ENCODE measurements around the gene GPI. TPM values are rescaled to one million over a fixed set of nuclear protein-coding genes. Genes with fewer than 3 reads are reported as not detected.
"Not testable (repeated sequence)": the region's sequence is repeated elsewhere in the genome, so short reads cannot be mapped to it uniquely, and the experiment has no call there.

The GPI gene
- total RNA-seq, 2 experiments from 2014 or later = 725 to 786 TPM

- H3K4me3 Mint-ChIP-seq = no peak overlapping the region
- no peak for ATAC-seq (ENCODE audit: low read depth)
- H3K27ac Mint-ChIP-seq = no peak overlapping the region
- no peak for DNase-seq
- H3K9me3 Mint-ChIP-seq = no peaks in the 10 kb centered on the region
- H3K36me3 Mint-ChIP-seq = peaks cover 20% of the 10 kb centered on the region
- POLR2A ChIA-PET = no interaction called here
- H3K27me3 Mint-ChIP-seq = no peaks in the 10 kb centered on the region
- H3K4me1 Mint-ChIP-seq = no peaks in the 10 kb centered on the region
Measured at GRCh38 chr19:34328982-34329381, 36.0 kb upstream of the GPI start.

GRCh38 chr19:34330116-34330515, 34.9 kb upstream of the GPI start:
- Mint-ChIP-seq H3K27ac (peak overlapping the region; percentile 48), H3K4me3 (no peak overlapping the region), H3K9me3 (no peaks in the 10 kb centered on the region), H3K4me1 (no peaks in the 10 kb centered on the region), H3K36me3 (peaks cover 19% of the 10 kb centered on the region), H3K27me3 (no peaks in the 10 kb centered on the region)
- POLR2A ChIA-PET = interaction anchor here (0.7 kb wide), 1 partner anchor 28 kb away, joined by 3 read pairs; no protein-coding TSS in a partner anchor
- ATAC-seq (ENCODE audit: low read depth) (no peak), DNase-seq (no peak)

- H3K27ac Mint-ChIP-seq; H3K4me1 Mint-ChIP-seq; DNase-seq; ATAC-seq (ENCODE audit: low read depth); H3K9me3 Mint-ChIP-seq; POLR2A ChIA-PET; H3K4me3 Mint-ChIP-seq; H3K27me3 Mint-ChIP-seq: not testable (repeated sequence)
- H3K36me3 Mint-ChIP-seq = peaks cover 16% of the 10 kb centered on the region
Measured at GRCh38 chr19:34330596-34330995, 34.4 kb upstream of the GPI start.

GRCh38 chr19:34331596-34331995, 33.4 kb upstream of the GPI start:
- H3K36me3 Mint-ChIP-seq = peaks cover 14% of the 10 kb centered on the region
- H3K27me3 Mint-ChIP-seq; H3K9me3 Mint-ChIP-seq; H3K4me3 Mint-ChIP-seq; H3K4me1 Mint-ChIP-seq; H3K27ac Mint-ChIP-seq; DNase-seq; ATAC-seq (ENCODE audit: low read depth); POLR2A ChIA-PET: not testable (repeated sequence)

- DNase-seq (no peak), ATAC-seq (ENCODE audit: low read depth) (no peak)
- Mint-ChIP-seq H3K9me3 (no peaks in the 10 kb centered on the region), H3K4me1 (peaks cover 3% of the 10 kb centered on the region), H3K36me3 (peaks cover 14% of the 10 kb centered on the region), H3K27me3 (no peaks in the 10 kb centered on the region), H3K4me3 (no peak overlapping the region), H3K27ac (no peak overlapping the region)
- POLR2A ChIA-PET = interaction anchor here (0.5 kb wide), 1 partner anchor 953 kb away, joined by 3 read pairs; no protein-coding TSS in a partner anchor
Measured at GRCh38 chr19:34332027-34332760, 32.8 kb upstream of the GPI start.

GRCh38 chr19:34335914-34336313, 29.1 kb upstream of the GPI start:
- Mint-ChIP-seq H3K4me1 (peaks cover 3% of the 10 kb centered on the region), H3K27ac (no peak overlapping the region), H3K4me3 (no peak overlapping the region), H3K27me3 (no peaks in the 10 kb centered on the region), H3K36me3 (peaks cover 20% of the 10 kb centered on the region), H3K9me3 (no peaks in the 10 kb centered on the region)
- no peak for ATAC-seq (ENCODE audit: low read depth)
- no peak for DNase-seq
- POLR2A ChIA-PET = no interaction called here

- H3K9me3 Mint-ChIP-seq = no peaks in the 10 kb centered on the region
- no peak overlapping the region for H3K27ac Mint-ChIP-seq
- POLR2A ChIA-PET = interaction anchor here (0.6 kb wide), 1 partner anchor 22 kb away, joined by 5 read pairs; no protein-coding TSS in a partner anchor
- ATAC-seq (ENCODE audit: low read depth) (peak; percentile 22), DNase-seq (no peak)
- no peaks in the 10 kb centered on the region for H3K27me3 Mint-ChIP-seq
- H3K4me3 Mint-ChIP-seq = no peak overlapping the region
- H3K4me1 Mint-ChIP-seq = peaks cover 3% of the 10 kb centered on the region
- H3K36me3 Mint-ChIP-seq = peaks cover 14% of the 10 kb centered on the region
Measured at GRCh38 chr19:34336781-34337271, 28.2 kb upstream of the GPI start.

GRCh38 chr19:34337739-34338138, 27.3 kb upstream of the GPI start:
- POLR2A ChIA-PET = interaction anchor here (0.5 to 0.6 kb wide), 2 partner anchors 22 to 130 kb away, joined by 4 to 5 read pairs; no protein-coding TSS in a partner anchor
- no peaks in the 10 kb centered on the region for H3K27me3 Mint-ChIP-seq
- H3K9me3 Mint-ChIP-seq = no peaks in the 10 kb centered on the region
- ATAC-seq (ENCODE audit: low read depth) = no peak
- H3K27ac Mint-ChIP-seq = no peak overlapping the region
- H3K36me3 Mint-ChIP-seq = peaks cover 19% of the 10 kb centered on the region
- peaks cover 3% of the 10 kb centered on the region for H3K4me1 Mint-ChIP-seq
- H3K4me3 Mint-ChIP-seq = no peak overlapping the region
- DNase-seq = no peak

- H3K36me3 Mint-ChIP-seq = peaks cover 27% of the 10 kb centered on the region
Measured at GRCh38 chr19:34341935-34342680, 22.9 kb upstream of the GPI start.

GRCh38 chr19:34343751-34344150, 21.2 kb upstream of the GPI start:
- POLR2A ChIA-PET = no interaction called here
- ATAC-seq (ENCODE audit: low read depth) = no peak
- H3K9me3 Mint-ChIP-seq = no peaks in the 10 kb centered on the region
- H3K4me3 Mint-ChIP-seq = no peak overlapping the region
- no peak for DNase-seq
- no peaks in the 10 kb centered on the region for H3K27me3 Mint-ChIP-seq
- H3K27ac Mint-ChIP-seq = no peak overlapping the region
- H3K4me1 Mint-ChIP-seq = peaks cover 5% of the 10 kb centered on the region
- peaks cover 28% of the 10 kb centered on the region for H3K36me3 Mint-ChIP-seq

More at GRCh38 chr19:34341935-34342680, 22.9 kb upstream of the GPI start:
- DNase-seq (no peak), ATAC-seq (ENCODE audit: low read depth) (no peak)
- H3K9me3 Mint-ChIP-seq = no peaks in the 10 kb centered on the region
- H3K27ac Mint-ChIP-seq = no peak overlapping the region
- no peaks in the 10 kb centered on the region for H3K27me3 Mint-ChIP-seq
- POLR2A ChIA-PET = no interaction called here
- no peak overlapping the region for H3K4me3 Mint-ChIP-seq
- peaks cover 5% of the 10 kb centered on the region for H3K4me1 Mint-ChIP-seq

- Mint-ChIP-seq H3K27ac (no peak overlapping the region), H3K27me3 (no peaks in the 10 kb centered on the region), H3K9me3 (no peaks in the 10 kb centered on the region), H3K36me3 (peaks cover 20% of the 10 kb centered on the region), H3K4me1 (peaks cover 19% of the 10 kb centered on the region), H3K4me3 (no peak overlapping the region)
- ATAC-seq (ENCODE audit: low read depth) = no peak
- POLR2A ChIA-PET = interaction anchor here (1.1 kb wide), 1 partner anchor 20 kb away, joined by 3 read pairs; no protein-coding TSS in a partner anchor
- peak; percentile 73 for DNase-seq
Measured at GRCh38 chr19:34345947-34346351, 19.0 kb upstream of the GPI start.

- no peak for ATAC-seq (ENCODE audit: low read depth)
- Mint-ChIP-seq H3K27ac (no peak overlapping the region), H3K9me3 (no peaks in the 10 kb centered on the region), H3K4me3 (no peak overlapping the region), H3K27me3 (no peaks in the 10 kb centered on the region), H3K36me3 (peaks cover 17% of the 10 kb centered on the region), H3K4me1 (peaks cover 26% of the 10 kb centered on the region)
- POLR2A ChIA-PET = interaction anchor here (1.0 kb wide), 1 partner anchor 175 kb away, joined by 3 read pairs; the partner anchor contains the start of gene LSM14A
- no peak for DNase-seq
Measured at GRCh38 chr19:34347561-34348165, 17.3 kb upstream of the GPI start.

- Mint-ChIP-seq H3K4me3 (no peak overlapping the region), H3K36me3 (peaks cover 11% of the 10 kb centered on the region), H3K27me3 (no peaks in the 10 kb centered on the region), H3K4me1 (peaks cover 26% of the 10 kb centered on the region), H3K9me3 (no peaks in the 10 kb centered on the region), H3K27ac (peak overlapping the region; percentile 96)
- DNase-seq = no peak
- POLR2A ChIA-PET = interaction anchor here (1.0 to 4.1 kb wide), 2 partner anchors 17 to 177 kb away, joined by 3 to 29 read pairs; partner anchors contain the start of genes GPI and LSM14A
- no peak for ATAC-seq (ENCODE audit: low read depth)
Measured at GRCh38 chr19:34348899-34349487, 16.0 kb upstream of the GPI start.
